Heart right ventricle (tissue), 16 donors: ENCODE measurements around the gene PTBP1. TPM values are rescaled to one million over a fixed set of nuclear protein-coding genes. Genes with fewer than 3 reads are reported as not detected.

Source experiments
- ATAC-seq, 8 donors: fragments of 200-7000 bp; cut with Tn5 transposase; one replicate each; pipeline ENCODE4 v1.9.1; 2020; ENCODE audit warnings: mild to moderate bottlenecking in 8 of 8, moderate library complexity in 8 of 8, moderate number of reproducible peaks in 1 of 8
- DNase-seq, 2 donors: peaks; one replicate each; pipeline ENCODE4 v3.0.0-alpha.2; 2020
- H3K27ac ChIP-seq, 10 donors: fragments of 200-600 bp; sonication (generic) in 2 of 10; one replicate each; pipeline versions ENCODE4 v1.5.0 to v1.8.0; 2020 to 2022; ENCODE audit warnings: mild to moderate bottlenecking in 3 of 10
- H3K27me3 ChIP-seq, 7 donors: fragments of 200-600 bp; one replicate each; pipeline ENCODE4 v1.8.0; 2021 to 2022; ENCODE audit warnings: mild to moderate bottlenecking in 2 of 7
- H3K36me3 ChIP-seq, 9 donors: fragments of 200-600 bp; sonication (generic) in 1 of 9; one replicate each; pipeline versions ENCODE4 v1.5.0 to v1.8.0; 2020 to 2022; ENCODE audit warnings: mild to moderate bottlenecking in 2 of 9
- H3K4me1 ChIP-seq, 9 donors: fragments of 200-600 bp; sonication (generic) in 1 of 9; one replicate each; pipeline versions ENCODE4 v1.5.0 to v1.8.0; 2020 to 2022; ENCODE audit warnings: mild to moderate bottlenecking in 4 of 9
- H3K4me3 ChIP-seq, 10 donors: fragments of 200-600 bp; sonication (generic) in 2 of 10; one replicate each; pipeline versions ENCODE4 v1.5.0 to v1.8.0; 2020 to 2022; ENCODE audit warnings: mild to moderate bottlenecking in 7 of 10, moderate library complexity in 2 of 10
- H3K9me3 ChIP-seq, 11 donors: fragments of 200-600 bp in 10 of 11; sonication (generic) in 2 of 11; one replicate each; pipeline versions ENCODE4 v1.5.0 to v1.8.0; 2013 to 2022; ENCODE audit warnings: mild to moderate bottlenecking in 2 of 11, control low read depth in 1 of 11, moderate library complexity in 1 of 11
- WGBS, 2 donors: extraction: QIAGEN DNeasy Blood & Tissue Kit; methylation state at CpG; one replicate each; pipeline ENCODE4 v1.1.7; 2013; ENCODE audit warnings: inconsistent platforms in 1 of 2; 5-methylcytosine and 5-hydroxymethylcytosine counted together
- intact Hi-C, 10 donors: fragments of 100-400 bp; cut with DNase I; formaldehyde crosslinking; loops; one replicate each; pipeline versions ENCODE4 v1.11.1 to v1.14.2; 2022
- polyA plus RNA-seq, 2 donors: library from polyadenylated mRNA; stranded (reverse); fragments of 200-250 nt; gene quantifications; one replicate each; pipeline ENCODE4 v1.2.3, GENCODE V29; 2013
- total RNA-seq, 10 donors: library from RNA; stranded (reverse); fragmentation: NEBNext Ultra II Directional in 3 of 10; extraction: Animal tissue kit (Norgen Biotek cat#: 25700) in 3 of 10; gene quantifications; one replicate each; pipeline versions ENCODE4 v1.2.1 to v1.2.4, GENCODE V29; 2021 to 2023
- TF ChIP-seq, protein P1 (sequence below), 9 donors: fragments of 200-600 bp; sonication (generic) in 2 of 9; IDR thresholded peaks; one replicate each; pipeline versions ENCODE4 v1.5.0 to v1.8.0; 2021 to 2022; ENCODE audit warnings: antibody characterized with exemption in 9 of 9, mild to moderate bottlenecking in 5 of 9, moderate library complexity in 1 of 9
- donor health status: Arrhythmogenic right ventricular cardiomyopathy.
- donor health status: ischemic (EF 13 %, LVEDD 7.1; RV severe dilation, severe dysfunction).
- donor health status: healthy with polysubstance abuse.
- donor health status: DM: no; HTN: yes; CAD: no.
- donor health status: DM: no; HTN: no; CAD: no.
- donor health status: ischemic (EF 25% LVEDD 6.9; RV normal size, moderate dysfunction).
- donor health status: ischemic (EF 25% LVEDD 5.7; RV mildly dilated, moderate dysfunction).
- donor health status: healthy.
- donor health status: DM: yes; HTN: yes; CAD: no.
- donor health status: Ischemic cardiomyopathy.
- donor health status: ischemic (EF 35%, LVEDD 5.7; RV mildly dilated, moderate dysfunction).
- donor health status: nonischemic (EF 11% LVEDD 7.7; RV severe dilation, severe dysfunction).
- donor health status: DM: yes; HTN: yes; CAD: no.
- donor health status: PGD.
- donor health status: ischemic (EF 29% LVEDD 5.4; RV normal size, mild dysfunction).
- donor health status: nonischemic (EF 23%, LVEDD 6.1; RV moderate dilation, normal function).

PTBP1 gene
- total and polyA plus RNA-seq, 12 donors, result 46.2 to 106 (median 56.8) TPM

DNA sequence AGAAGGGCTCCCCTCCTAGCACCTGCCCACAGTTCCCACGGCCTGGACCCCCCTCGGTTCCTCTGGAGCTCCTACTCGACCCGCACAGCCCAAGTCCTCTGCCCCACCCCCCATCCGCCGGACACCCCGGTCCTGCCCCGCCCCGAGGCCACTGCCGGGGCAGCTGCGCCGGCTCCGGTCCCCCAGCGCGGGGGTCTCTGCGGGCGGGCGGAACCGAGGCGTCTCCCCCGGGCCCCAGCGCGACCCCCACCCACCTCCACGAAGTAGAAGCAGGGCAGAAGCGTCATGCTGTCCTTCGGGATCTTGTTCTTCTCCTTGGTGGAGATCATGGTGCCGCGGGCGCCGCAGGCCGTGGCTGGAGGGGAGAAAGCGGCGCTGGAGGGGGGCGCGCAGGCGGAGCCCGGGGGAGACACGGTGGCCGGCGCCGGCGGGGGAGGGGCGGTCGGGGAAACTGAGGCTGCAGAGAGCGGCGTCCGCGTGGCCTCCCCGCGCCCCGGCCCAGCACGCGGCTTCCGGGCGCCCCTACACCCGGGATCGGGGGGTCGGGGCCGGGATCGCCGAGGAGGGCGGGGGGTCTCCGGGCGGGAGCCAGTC is 24.1 kb downstream of the PTBP1 start:
- intact Hi-C loops, result no loop called here
- peak in 1 of 8 donors; percentile 28 for ATAC-seq
- Histone ChIP-seq H3K36me3 (no peaks in the 10 kb centered on the region), H3K9me3 (no peaks in the 10 kb centered on the region), H3K4me3 (peak overlapping the region; percentile 14 to 51 (median 42)), H3K27me3 (peaks cover 18 to 35% (median 29%) of the 10 kb centered on the region in 7 donors), H3K4me1 (peaks cover 0 to 19% (median 12%) of the 10 kb centered on the region in 9 donors), H3K27ac (no peak overlapping the region)
- TF ChIP-seq, protein P1, sequence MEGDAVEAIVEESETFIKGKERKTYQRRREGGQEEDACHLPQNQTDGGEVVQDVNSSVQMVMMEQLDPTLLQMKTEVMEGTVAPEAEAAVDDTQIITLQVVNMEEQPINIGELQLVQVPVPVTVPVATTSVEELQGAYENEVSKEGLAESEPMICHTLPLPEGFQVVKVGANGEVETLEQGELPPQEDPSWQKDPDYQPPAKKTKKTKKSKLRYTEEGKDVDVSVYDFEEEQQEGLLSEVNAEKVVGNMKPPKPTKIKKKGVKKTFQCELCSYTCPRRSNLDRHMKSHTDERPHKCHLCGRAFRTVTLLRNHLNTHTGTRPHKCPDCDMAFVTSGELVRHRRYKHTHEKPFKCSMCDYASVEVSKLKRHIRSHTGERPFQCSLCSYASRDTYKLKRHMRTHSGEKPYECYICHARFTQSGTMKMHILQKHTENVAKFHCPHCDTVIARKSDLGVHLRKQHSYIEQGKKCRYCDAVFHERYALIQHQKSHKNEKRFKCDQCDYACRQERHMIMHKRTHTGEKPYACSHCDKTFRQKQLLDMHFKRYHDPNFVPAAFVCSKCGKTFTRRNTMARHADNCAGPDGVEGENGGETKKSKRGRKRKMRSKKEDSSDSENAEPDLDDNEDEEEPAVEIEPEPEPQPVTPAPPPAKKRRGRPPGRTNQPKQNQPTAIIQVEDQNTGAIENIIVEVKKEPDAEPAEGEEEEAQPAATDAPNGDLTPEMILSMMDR (IDR thresholded peaks at IDR 0.05), result no peak
- no peak for DNase-seq
- 2% methylated on average over 55 to 63 of the region's 64 CpGs for WGBS, 2 donors

DNA sequence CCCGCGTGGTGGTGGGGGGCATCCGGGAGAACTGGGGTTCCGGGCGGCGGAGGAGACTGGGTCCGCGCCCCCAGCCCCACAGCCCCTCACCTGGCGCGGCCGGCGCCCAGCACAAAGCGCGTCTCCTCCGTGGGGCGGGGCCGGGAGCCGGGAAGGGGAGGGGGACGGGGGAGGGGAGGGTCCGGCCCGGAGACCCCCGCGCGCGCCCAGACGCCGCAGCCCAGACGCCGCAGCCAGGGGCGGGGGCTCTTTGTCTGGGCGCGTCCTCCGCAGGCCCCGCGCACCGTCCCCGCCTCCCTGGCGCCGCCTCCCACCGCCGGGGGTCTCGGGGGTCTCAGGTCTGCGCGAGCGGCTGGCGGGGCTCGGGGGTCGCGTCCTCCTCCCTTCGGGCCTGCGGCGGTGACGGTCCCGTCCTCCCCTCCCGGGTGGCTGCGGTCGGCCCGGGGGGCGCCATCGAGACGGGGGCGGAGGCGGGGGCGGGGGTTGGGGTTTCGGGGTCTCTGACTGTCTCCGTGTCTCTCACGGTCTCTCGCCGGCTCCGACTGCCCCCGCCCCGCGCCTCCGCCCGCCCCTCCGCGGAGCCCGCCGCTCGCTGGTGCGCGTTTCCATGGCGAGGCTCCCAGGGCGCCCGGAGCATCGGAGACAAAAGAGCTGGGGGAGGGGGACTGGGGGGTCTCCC is 24.7 kb downstream of the PTBP1 start, which contains the start of gene PLPPR3:
Gene PLPPR3 (minus strand): TSS at position 131 of the 679 bp plus-strand sequence. CDS start 396 bp downstream, outside the sequence.
- Histone ChIP-seq H3K36me3 (no peaks in the 10 kb centered on the region), H3K4me1 (peaks cover 0 to 23% (median 12%) of the 10 kb centered on the region in 9 donors), H3K27me3 (peaks cover 18 to 35% (median 29%) of the 10 kb centered on the region in 7 donors), H3K4me3 (peak within 1 kb of the TSS; percentile 14 to 51 (median 42)), H3K27ac (no peak within 1 kb of the TSS), H3K9me3 (no peaks in the 10 kb centered on the region)
- DNase-seq (no peak), ATAC-seq (no peak)
- TF ChIP-seq, protein P1 (IDR thresholded peaks at IDR 0.05), result no peak
- 1% methylated on average over 48 to 85 of the region's 86 CpGs for WGBS, 2 donors
- intact Hi-C loops, result no loop called here

DNA sequence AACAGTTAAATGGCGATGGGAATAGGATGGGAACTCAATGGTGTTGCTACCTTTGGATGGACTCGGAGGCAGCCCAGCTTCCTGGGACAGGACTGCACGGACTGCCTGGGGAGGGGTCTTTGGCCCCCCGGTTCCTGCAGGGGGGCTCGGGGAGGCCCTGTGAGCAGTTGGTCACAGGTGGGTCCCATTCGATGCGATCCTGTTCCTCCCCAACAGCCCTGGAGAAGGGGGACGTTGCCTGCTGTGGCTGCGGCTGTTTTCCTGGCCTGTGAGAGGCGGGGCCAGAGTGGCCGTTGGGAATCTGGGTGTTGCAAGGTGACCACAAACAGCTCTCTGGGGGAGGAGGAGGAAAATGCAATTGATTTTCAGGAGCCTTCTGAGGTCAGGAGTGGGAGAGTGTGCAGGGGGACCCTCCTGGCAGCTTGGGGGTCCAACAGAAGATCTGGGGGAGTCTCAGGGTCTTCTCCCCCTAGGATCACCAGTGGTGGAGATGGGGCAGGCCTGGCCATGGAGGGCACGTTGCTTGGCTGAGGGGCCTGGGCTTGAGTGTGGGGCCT is 26.4 kb downstream of the PTBP1 start:
- H3K27ac ChIP-seq, result no peak overlapping the region
- H3K36me3 ChIP-seq, result no peaks in the 10 kb centered on the region
- DNase-seq (no peak), ATAC-seq (no peak)
- peaks cover 18 to 39% (median 31%) of the 10 kb centered on the region in 7 donors for H3K27me3 ChIP-seq
- intact Hi-C loops, result no loop called here
- TF ChIP-seq, protein P1 (IDR thresholded peaks at IDR 0.05), result no peak
- H3K9me3 ChIP-seq, result no peaks in the 10 kb centered on the region
- H3K4me3 ChIP-seq, result no peak overlapping the region
- H3K4me1 ChIP-seq, result peaks cover 0 to 30% (median 12%) of the 10 kb centered on the region in 9 donors
- WGBS, 2 donors, result 54 to 65% methylated on average over 10 to 12 of the region's 12 CpGs

DNA sequence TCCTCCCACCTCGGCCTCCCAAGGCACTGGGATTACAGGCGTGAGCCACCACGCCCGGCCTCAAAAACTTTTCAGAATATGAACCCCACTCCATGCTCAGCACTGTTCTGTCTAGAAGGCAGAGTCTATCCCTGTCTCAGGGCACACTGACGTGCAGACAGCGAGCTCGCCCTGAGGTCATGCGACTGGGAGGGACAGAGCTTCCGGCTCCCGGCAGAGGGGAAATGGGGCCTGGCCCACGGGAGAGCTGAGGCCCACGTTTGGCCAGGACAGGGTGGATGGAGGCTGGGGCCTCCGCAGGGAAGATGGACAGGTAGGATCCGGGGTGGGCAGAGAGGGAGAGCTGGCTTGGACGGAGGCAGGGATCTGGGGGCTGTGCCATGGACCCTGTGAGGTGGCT is 27.6 kb downstream of the PTBP1 start:
- H3K27me3 ChIP-seq, result peaks cover 18 to 43% (median 33%) of the 10 kb centered on the region in 7 donors
- TF ChIP-seq, protein P1 (IDR thresholded peaks at IDR 0.05), result no peak
- ATAC-seq, result no peak
- WGBS, 2 donors, result 71% methylated on average over 15 of the region's 15 CpGs
- H3K27ac ChIP-seq, result no peak overlapping the region
- H3K36me3 ChIP-seq, result no peaks in the 10 kb centered on the region
- peaks cover 0 to 30% (median 12%) of the 10 kb centered on the region in 9 donors for H3K4me1 ChIP-seq
- no peaks in the 10 kb centered on the region for H3K9me3 ChIP-seq
- intact Hi-C loops, result no loop called here
- no peak overlapping the region for H3K4me3 ChIP-seq
- DNase-seq, result no peak
